Right lobe of liver (tissue), 6 donors: Measurements from ENCODE around the gene PRKCD. TPM values are rescaled to one million over a fixed set of nuclear protein-coding genes. Genes with fewer than 3 reads are reported as not detected.

Experiments used
- ATAC-seq, 4 donors: fragments of 200-7000 bp; cut with Tn5 transposase; one replicate each; pipeline ENCODE4 v1.9.1; 2020; ENCODE audit warnings: mild to moderate bottlenecking in 4 of 4, moderate library complexity in 4 of 4
- DNase-seq, 3 donors: peaks; one replicate each; pipeline ENCODE4 v3.0.0-alpha.2; 2020
- H3K27ac ChIP-seq, 3 donors: fragments of 200-600 bp; one replicate each; pipeline ENCODE4 v1.8.0; 2022
- H3K27me3 ChIP-seq, 2 donors: fragments of 200-600 bp; one replicate each; pipeline ENCODE4 v1.8.0; 2022
- H3K36me3 ChIP-seq, 4 donors: fragments of 200-600 bp; sonication (generic) in 1 of 4; one replicate each; pipeline versions ENCODE4 v1.5.1 to v1.8.0; 2017 to 2022; ENCODE audit warnings: control low read depth in 1 of 4
- H3K4me1 ChIP-seq, 4 donors: fragments of 200-600 bp; sonication (generic) in 1 of 4; one replicate each; pipeline versions ENCODE4 v1.5.1 to v1.8.0; 2017 to 2022; ENCODE audit warnings: control low read depth in 1 of 4
- H3K4me3 ChIP-seq, 3 donors: fragments of 200-600 bp; one replicate each; pipeline ENCODE4 v1.8.0; 2022
- H3K9me3 ChIP-seq, 4 donors: fragments of 200-600 bp; sonication (generic) in 1 of 4; one replicate each; pipeline versions ENCODE4 v1.5.1 to v1.8.0; 2017 to 2022; ENCODE audit warnings: control low read depth in 1 of 4
- CTCF ChIP-seq, 4 donors: fragments of 200-600 bp in 3 of 4; fragments of 450-650 bp in 1 of 4; IDR thresholded peaks; one replicate each; pipeline versions ENCODE4 v1.5.1 to v1.8.0; 2016 to 2022; ENCODE audit warnings: antibody characterized with exemption in 4 of 4, mild to moderate bottlenecking in 2 of 4
- POLR2A ChIP-seq: fragments of 450-650 bp; IDR thresholded peaks from one replicate; pipeline ENCODE4 v1.6.1; 2017; ENCODE audit warnings: antibody characterized with exemption, mild to moderate bottlenecking
- WGBS: methylation state at CpG from one replicate; pipeline ENCODE4 v1.1.6; 2018; ENCODE audit warnings: low coverage, low lambda C conversion rate; ENCODE audit not compliant: insufficient coverage; ENCODE audit errors: missing lambda C conversion rate; 5-methylcytosine and 5-hydroxymethylcytosine counted together
- intact Hi-C, 2 donors: fragments of 100-400 bp; cut with DNase I; formaldehyde crosslinking; loops; one replicate each; pipeline versions ENCODE4 v1.11.2 to v1.14.1; 2022
- total RNA-seq, 6 experiments: library from RNA; depleted of rRNA in 2 of 6; stranded (reverse); fragments of >200 nt in 2 of 6; fragmentation: NEBNext Ultra II Directional in 3 of 6; extraction: Animal tissue kit (Norgen Biotek cat#: 25700) in 3 of 6; gene quantifications; one replicate each; pipeline versions ENCODE4 v1.1.0 to v1.2.4, GENCODE V29; 2016 to 2023
- donor health status: DM: no; HTN: yes; CAD: no.
- donor health status: DM: no; HTN: no; CAD: no.
- donor health status: DM: no; HTN: no; CAD: no.
- donor health status: DM: no; HTN: yes; CAD: no.
- donor health status: DM: no; HTN: yes; CAD: no.

PRKCD gene
- total RNA-seq, 6 experiments from 2014 or later, result 3.5 to 8.3 (median 5.1) TPM

DNA sequence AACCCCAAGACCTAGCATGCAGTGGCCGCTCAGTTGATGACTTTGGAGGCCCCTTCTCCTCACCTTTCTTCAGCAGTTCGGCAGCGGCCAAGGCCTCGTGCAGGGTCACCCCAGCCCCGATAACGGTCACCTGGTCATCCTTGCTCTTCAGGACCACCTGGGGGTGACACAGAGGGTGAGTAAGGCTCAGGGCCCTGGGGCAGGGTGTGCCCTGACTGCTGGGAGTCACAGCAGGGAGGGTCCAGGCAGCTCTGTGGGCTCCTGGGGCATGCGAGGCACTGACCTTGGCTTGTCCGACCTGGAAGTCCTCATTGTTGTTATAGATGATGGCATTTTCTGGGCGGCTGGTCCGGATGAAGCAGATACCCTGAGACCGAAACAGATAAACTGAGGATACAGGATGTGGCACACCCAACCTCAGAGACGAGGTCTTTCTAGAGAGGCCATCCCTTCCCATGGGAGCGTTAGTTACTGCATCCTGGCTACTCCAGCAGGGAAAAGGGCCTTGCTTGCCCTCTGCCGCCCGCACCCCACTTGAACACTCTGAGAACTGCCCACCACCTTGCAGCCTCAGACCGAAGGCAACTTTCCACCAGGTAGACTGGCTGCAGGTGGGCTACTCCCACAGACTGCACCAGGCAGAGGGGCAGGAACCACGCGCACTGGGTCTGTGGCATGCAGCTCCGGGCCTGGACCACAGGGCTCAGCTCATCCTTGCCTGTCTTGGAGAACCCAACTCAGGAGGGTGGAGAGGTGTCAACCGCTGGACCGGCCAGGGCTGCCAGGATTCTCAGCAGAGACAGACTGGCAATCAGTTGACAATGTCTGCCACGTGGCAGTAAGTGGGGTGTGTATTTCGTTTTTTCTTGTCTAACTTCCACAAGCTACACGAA is 67.2 kb downstream of the PRKCD start:
- Histone ChIP-seq H3K27me3 (no peaks in the 10 kb centered on the region), H3K4me3 (no peak overlapping the region), H3K4me1 (no peaks in the 10 kb centered on the region), H3K36me3 (peaks cover 13 to 99% (median 44%) of the 10 kb centered on the region in 4 donors), H3K9me3 (no peaks in the 10 kb centered on the region), H3K27ac (no peak overlapping the region)
- intact Hi-C loops, result no loop called here
- DNase-seq (peak in 1 of 3 donors; percentile 43), ATAC-seq (no peak)
- 80% methylated on average over 16 of the region's 24 CpGs for WGBS
- TF ChIP-seq POLR2A, result no peak
- TF ChIP-seq CTCF (IDR thresholded peaks at IDR 0.05), result no peak

GRCh38 chr3:53229171-53229570 is 68.2 kb downstream of the PRKCD start:
- 98% methylated on average over 8 of the region's 14 CpGs for WGBS
- intact Hi-C loops, result no loop called here
- TF ChIP-seq POLR2A (no peak), CTCF (IDR thresholded peaks at IDR 0.05) (no peak)
- H3K4me3 ChIP-seq, result no peak overlapping the region
- H3K27ac ChIP-seq, result no peak overlapping the region
- ATAC-seq (no peak), DNase-seq (no peak)
- H3K4me1 ChIP-seq, result no peaks in the 10 kb centered on the region
- H3K9me3 ChIP-seq, result no peaks in the 10 kb centered on the region
- H3K27me3 ChIP-seq, result no peaks in the 10 kb centered on the region
- H3K36me3 ChIP-seq, result peaks cover 13 to 100% (median 42%) of the 10 kb centered on the region in 4 donors

- TF ChIP-seq CTCF (IDR thresholded peaks at IDR 0.05), result no peak
- no peak for TF ChIP-seq POLR2A
- Histone ChIP-seq H3K36me3 (peaks cover 13 to 100% (median 41%) of the 10 kb centered on the region in 4 donors), H3K9me3 (no peaks in the 10 kb centered on the region), H3K4me3 (no peak overlapping the region), H3K27ac (no peak overlapping the region), H3K4me1 (no peaks in the 10 kb centered on the region), H3K27me3 (no peaks in the 10 kb centered on the region)
- no CpG with 5 or more reads among the region's 2 CpGs for WGBS
- no peak for ATAC-seq
- intact Hi-C loops, result no loop called here
- DNase-seq, result no peak
Observed at GRCh38 chr3:53229606-53230005, 68.6 kb downstream of the PRKCD start.

GRCh38 chr3:53230041-53230621 is 69.1 kb downstream of the PRKCD start:
- 81% methylated on average over 5 of the region's 16 CpGs for WGBS
- Histone ChIP-seq H3K4me3 (no peak overlapping the region), H3K27me3 (no peaks in the 10 kb centered on the region), H3K9me3 (no peaks in the 10 kb centered on the region), H3K4me1 (no peaks in the 10 kb centered on the region), H3K27ac (no peak overlapping the region), H3K36me3 (peaks cover 13 to 100% (median 38%) of the 10 kb centered on the region in 4 donors)
- ATAC-seq, result peak in 1 of 4 donors; percentile 10
- DNase-seq, result peak in 1 of 3 donors; percentile 40
- intact Hi-C loops, result no loop called here
- TF ChIP-seq POLR2A (no peak), CTCF (IDR thresholded peaks at IDR 0.05) (no peak)
